IPS-18c (cell line): ENCODE results near the gene RHBDL3.
A peak's percentile ranks its signal among the peaks of the same experiment; 100 is the strongest.
"Not testable (repeated sequence)": the region's sequence is repeated elsewhere in the genome, so short reads cannot be mapped to it uniquely, and the experiment has no call there.

ENCODE experiments used
- H3K4me3 ChIP-seq: 2 replicates; pipeline ENCODE4 v1.7.0; 2013; ENCODE audit warnings: low read depth, mild to moderate bottlenecking, low read length, moderate library complexity; ENCODE audit not compliant: insufficient read depth
- H3K9me3 ChIP-seq: one replicate; pipeline ENCODE4 v1.6.1; 2013; ENCODE audit warnings: mild to moderate bottlenecking, low read length, moderate library complexity; ENCODE audit not compliant: control insufficient read depth, insufficient read depth

RHBDL3 gene

DNA sequence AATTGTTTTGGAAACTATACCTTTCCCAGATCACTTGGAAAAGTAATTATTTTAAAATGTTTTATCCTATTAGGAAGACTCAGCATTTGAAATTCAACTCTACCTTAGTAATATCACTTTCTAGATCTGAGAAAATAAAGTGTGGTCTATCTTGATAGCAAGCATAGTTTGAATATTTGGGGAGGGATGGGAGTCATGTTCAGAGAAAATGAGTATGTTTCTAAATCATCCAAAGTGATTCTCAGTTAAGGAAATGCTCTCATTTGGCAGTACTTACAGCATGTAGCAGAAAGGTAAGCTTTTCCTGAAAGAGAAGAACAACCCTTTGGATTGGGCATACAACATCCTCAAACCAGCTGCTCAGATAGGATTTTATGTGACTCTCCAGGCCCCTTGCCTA, 69.4 kb downstream of the RHBDL3 start:
- no peak overlapping the region for H3K4me3 ChIP-seq

GRCh38 chr17:32335687-32336086, 70.1 kb downstream of the RHBDL3 start:
- Histone ChIP-seq H3K4me3 (no peak overlapping the region), H3K9me3 (no peaks in the 10 kb centered on the region)

More for the DNA sequence above, 69.4 kb downstream of the RHBDL3 start:
- H3K9me3 ChIP-seq, result no peaks in the 10 kb centered on the region

GRCh38 chr17:32341141-32341856, 75.7 kb downstream of the RHBDL3 start:
- peak overlapping the region; percentile 71 for H3K4me3 ChIP-seq

DNA sequence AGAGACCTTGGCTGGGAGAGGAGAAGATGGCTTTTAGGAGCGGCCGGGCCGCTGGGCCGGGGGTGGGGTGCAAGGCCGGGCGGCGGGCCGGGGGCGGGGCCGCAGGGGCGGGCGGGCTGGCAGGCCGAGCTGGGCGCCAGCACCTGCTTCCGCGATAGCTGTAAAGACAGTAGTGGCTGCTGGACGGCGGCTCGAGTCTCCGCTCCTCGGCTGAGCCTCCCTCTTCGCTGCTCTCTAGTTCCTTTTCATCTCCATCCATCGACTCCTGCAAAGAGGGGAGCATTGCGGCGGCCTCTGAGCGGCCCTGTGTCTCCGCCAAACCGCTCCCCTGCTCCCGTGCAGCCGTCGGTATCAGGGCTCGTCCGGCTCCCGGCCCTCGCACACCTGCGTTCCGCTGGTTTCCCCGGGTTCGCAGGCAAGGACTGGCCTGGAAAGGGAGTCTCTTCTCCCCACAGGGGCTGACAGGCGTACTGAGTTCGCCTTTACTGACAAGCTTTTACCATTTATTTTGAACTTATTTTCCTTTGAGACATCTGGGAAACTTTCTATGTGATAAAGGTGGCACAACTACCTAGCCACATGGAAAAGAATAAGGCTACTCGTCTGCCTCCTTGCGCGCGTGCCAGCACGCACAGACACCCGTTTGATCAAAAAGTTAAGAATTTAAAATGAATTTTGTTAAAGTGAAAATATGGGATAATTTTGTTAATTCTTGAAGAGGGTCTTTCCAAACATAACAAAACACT, 76.4 kb downstream of the RHBDL3 start, which contains the start of gene C17orf75:
Gene C17orf75 (minus strand): TSS at position 317 of the 746 bp plus-strand sequence. CDS start 34 bp downstream, at position 283.
- Histone ChIP-seq H3K9me3 (no peaks in the 10 kb centered on the region), H3K4me3 (peak within 1 kb of the TSS; percentile 71)

More at GRCh38 chr17:32341141-32341856, 75.7 kb downstream of the RHBDL3 start:
- H3K9me3 ChIP-seq, result no peaks in the 10 kb centered on the region

GRCh38 chr17:32342603-32343325, 77.1 kb downstream of the RHBDL3 start:
- Histone ChIP-seq H3K9me3 (no peaks in the 10 kb centered on the region), H3K4me3 (no peak overlapping the region; the same call in 1 of the 2 replicates)

DNA sequence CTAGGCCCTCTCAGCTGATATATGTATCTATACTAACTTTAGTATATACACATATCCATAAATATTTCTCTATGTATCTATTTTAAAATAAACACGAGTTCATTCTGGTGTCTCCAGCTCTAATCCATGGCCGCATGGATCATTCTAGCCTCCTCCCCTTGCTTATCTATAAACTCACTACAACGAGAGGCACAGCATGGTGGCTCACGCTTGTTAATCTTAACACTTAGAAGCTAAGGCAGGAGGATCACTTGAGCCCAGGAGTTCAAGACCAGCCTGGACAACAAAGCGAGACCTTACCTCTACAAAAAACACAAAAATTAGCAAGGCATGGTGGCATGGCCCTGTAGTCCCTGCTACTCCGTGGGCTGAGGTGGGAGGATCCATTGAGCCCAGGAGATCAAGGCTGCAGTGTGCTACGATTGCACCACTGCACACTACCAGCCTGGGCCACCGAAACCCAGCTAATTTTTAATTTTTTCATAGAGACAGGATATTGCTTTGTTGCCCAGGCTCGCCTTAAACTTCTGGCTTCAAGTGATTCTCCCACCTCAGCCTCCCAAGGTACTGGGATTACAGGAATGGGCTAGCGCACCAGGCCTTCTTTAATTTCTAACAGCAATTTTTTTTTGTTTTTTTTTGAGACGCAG, 80.4 kb downstream of the RHBDL3 start:
- Histone ChIP-seq H3K9me3 (no peaks in the 10 kb centered on the region), H3K4me3 (no peak overlapping the region)

DNA sequence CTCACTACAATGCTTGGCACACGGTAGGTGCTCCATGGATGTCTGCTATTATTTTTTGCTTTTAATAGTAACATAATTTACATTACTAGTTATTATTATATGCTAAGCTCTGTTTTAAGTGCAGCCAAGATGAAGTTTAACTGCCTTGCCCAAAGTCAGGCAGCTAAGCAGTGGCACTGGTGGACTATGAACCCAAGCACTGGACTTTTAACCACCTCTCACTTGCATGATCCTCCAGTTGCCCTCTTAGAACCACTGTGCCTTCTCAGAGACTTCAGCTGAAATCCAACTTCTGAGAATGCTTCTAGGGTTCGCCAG, 82.8 kb downstream of the RHBDL3 start:
- Histone ChIP-seq H3K4me3 (no peak overlapping the region), H3K9me3 (no peaks in the 10 kb centered on the region)

- no peaks in the 10 kb centered on the region for H3K9me3 ChIP-seq
- peak overlapping the region; percentile 98 for H3K4me3 ChIP-seq
Observed at GRCh38 chr17:32349503-32349853, 83.8 kb downstream of the RHBDL3 start.

DNA sequence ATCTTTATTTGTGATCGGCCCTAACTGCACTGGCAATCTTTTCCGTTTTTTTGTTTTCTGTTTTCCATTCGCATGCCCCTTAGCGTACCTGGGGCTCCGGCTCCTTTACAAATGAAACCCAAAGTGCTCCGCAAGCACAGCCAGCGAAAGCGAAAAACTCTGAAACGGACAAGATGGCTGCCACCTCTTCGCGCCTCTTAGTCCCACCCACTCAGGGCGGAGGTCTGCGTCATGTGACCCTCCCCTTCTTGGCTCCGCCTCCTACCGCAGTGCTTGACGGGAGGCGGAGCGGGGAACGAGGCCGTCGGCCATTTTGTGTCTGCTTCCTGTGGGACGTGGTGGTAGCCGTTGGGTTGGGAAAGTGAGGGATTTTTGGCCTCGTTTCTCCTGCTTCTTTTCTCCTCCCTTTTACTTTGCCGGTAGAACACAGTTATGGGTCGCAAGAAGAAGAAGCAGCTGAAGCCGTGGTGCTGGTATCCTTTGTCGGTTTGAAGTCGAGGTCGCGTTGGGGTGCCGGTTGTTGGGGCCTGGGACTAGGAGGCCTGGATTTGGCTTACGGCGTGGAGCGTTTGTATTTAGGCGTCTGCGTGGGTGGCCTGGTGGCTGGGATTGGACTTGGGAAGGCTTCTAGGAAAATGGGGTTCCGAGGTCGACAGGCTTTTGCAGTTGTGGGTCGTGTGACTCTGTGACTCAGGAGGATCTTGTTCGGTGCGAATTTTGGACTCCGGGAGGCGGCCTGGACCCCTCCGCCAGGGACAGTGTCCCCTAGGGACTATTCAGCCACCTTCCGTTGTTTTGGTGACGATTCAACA, 84.4 kb downstream of the RHBDL3 start, which contains the start of gene ZNF207:
Gene ZNF207 (plus strand): TSS at position 304 of the 812 bp plus-strand sequence. CDS start 129 bp downstream, at position 433.
- no peaks in the 10 kb centered on the region for H3K9me3 ChIP-seq
- H3K4me3 ChIP-seq, result peak within 1 kb of the TSS; percentile 98

- H3K9me3 ChIP-seq, result no peaks in the 10 kb centered on the region
Observed at GRCh38 chr17:32350666-32351418, 85.2 kb downstream of the RHBDL3 start.

DNA sequence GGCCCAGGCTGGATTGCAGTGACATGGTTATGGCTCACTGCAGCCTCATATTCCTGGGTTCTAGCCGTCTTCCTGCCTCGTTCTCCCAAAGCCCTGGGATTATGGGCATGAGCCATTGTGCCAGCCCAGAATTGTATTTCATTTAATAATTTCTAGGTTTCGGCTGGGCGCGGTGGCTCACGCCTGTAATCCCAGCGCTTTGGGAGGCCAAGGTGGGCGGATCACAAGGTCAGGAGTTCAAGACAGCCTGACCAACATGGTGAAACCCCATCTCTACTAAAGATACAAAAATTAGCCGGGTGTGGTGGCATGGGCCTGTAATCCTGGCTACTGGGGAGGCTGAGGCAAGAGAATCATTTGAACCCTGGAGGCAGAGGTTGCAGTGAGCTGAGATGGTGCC, 87.1 kb downstream of the RHBDL3 start:
- 0 out of 2 replicates have a peak overlapping the region, but pooled peaks have one; percentile 4 for H3K4me3 ChIP-seq

More at GRCh38 chr17:32350666-32351418, 85.2 kb downstream of the RHBDL3 start:
- peak overlapping the region; percentile 98 for H3K4me3 ChIP-seq

DNA sequence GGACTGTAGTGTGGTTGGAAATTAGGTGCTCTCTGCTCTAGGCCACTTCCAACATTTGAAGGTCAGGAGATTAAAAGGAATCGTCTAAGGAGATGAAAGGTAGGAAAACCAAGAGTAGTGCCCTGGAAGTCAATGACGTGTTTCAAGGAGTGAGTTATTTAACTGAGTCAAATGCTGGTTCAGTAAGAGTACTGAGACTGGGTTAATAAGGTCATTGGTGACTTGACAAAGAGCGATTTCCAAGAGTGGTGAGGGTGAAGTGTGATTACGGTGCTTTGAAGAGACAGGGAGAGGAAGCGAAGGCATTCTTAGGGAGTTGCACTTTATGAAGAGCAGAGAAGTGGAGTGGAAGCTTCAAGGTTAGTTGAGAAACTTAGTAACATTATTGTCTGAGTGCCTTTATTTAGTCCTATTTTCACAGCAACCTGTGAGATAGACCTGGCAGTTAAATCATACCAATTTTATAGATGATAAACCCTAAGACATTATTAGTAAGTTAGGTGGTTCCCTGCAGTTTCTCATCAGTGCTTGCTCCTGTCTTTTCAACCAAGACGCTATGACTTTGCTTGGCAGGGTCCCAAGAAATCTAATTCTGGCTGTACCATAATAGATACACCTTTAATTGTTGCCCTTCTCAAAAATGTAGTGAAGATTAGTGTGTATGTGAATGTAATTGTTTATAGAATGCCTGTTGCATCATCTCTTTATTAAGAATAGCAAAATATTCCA, 90.2 kb downstream of the RHBDL3 start:
- H3K4me3 ChIP-seq, result no peak overlapping the region
- H3K9me3 ChIP-seq, result no peaks in the 10 kb centered on the region

More for the DNA sequence above, 87.1 kb downstream of the RHBDL3 start:
- H3K9me3 ChIP-seq, result not testable (repeated sequence)

DNA sequence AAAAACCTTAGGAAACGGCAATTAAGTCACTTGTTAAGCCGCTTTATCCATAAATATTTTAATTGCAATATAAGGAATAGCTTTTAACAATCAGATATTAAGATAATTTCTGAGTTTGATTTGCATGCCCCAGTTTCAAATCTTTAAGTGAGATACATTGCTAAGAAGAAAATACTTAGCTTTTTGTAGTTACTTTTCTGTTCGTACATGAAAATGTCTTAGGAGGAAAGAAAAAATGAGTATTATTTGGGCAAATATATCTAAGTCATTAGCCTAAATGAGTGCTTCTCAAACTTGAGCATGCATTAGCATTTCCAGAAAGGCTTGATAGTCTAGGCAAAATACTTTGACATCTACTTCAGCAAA, 90.7 kb downstream of the RHBDL3 start:
- no peaks in the 10 kb centered on the region for H3K9me3 ChIP-seq
- H3K4me3 ChIP-seq, result no peak overlapping the region

DNA sequence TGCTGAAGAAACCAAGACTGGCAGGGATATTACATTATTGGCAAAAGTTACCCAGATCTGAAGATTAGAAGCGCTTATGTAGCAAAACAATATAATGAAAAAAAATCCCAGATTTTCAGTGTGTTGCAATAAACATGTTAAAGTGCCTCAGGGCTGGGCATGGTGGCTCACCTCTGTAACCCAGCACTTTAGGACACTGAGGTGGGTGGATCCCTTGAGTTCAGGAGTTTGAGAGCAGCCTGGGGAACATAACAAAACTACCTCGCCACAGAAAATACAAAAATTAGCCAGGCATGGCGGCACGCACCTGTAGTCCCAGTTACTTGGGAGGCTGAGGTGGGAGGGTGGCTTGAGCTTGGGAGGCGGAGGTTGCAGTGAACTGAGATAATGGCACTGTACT, 91.1 kb downstream of the RHBDL3 start:
- no peak overlapping the region for H3K4me3 ChIP-seq

GRCh38 chr17:32357615-32358014, 92.0 kb downstream of the RHBDL3 start:
- Histone ChIP-seq H3K4me3 (no peak overlapping the region), H3K9me3 (no peaks in the 10 kb centered on the region)

More for the DNA sequence above, 91.1 kb downstream of the RHBDL3 start:
- no peaks in the 10 kb centered on the region for H3K9me3 ChIP-seq
